CD4-positive, alpha-beta T cell treated with Interleukin-17A for 4 hours (primary cell): Measurements from ENCODE around the gene SPRR4.
"Not testable (repeated sequence)": the region's sequence is repeated elsewhere in the genome, so short reads cannot be mapped to it uniquely, and the experiment has no call there.

ENCODE experiments used
- DNase-seq: peaks from one replicate; pipeline ENCODE4 v3.0.0-alpha.2; 2020; ENCODE audit warnings: mixed read lengths

SPRR4 gene

GRCh38 chr1:152967201-152967600, 3.2 kb upstream of the SPRR4 start:
- no peak for DNase-seq

GRCh38 chr1:152968248-152968647, 2.2 kb upstream of the SPRR4 start:
- DNase-seq, result no peak

GRCh38 chr1:152969036-152969435, 1.4 kb upstream of the SPRR4 start:
- DNase-seq, result no peak

GRCh38 chr1:152972196-152972886, 1.9 kb downstream of the SPRR4 start:
- DNase-seq, result no peak

- no peak for DNase-seq
Measured at GRCh38 chr1:152976688-152977087, 6.2 kb downstream of the SPRR4 start.

GRCh38 chr1:152977614-152978013, 7.2 kb downstream of the SPRR4 start:
- no peak for DNase-seq

GRCh38 chr1:152980676-152981075, 10.2 kb downstream of the SPRR4 start:
- no peak for DNase-seq

- no peak for DNase-seq
Measured at GRCh38 chr1:152981146-152981871, 10.9 kb downstream of the SPRR4 start.

- no peak for DNase-seq
Measured at GRCh38 chr1:152982076-152982475, 11.6 kb downstream of the SPRR4 start.

- DNase-seq, result no peak
Measured at GRCh38 chr1:152983234-152983633, 12.8 kb downstream of the SPRR4 start.

GRCh38 chr1:152983743-152984142, 13.3 kb downstream of the SPRR4 start, which contains the start of gene SPRR1A:
SPRR1A (plus strand) TSS chr1:152984081; CDS start chr1:152985231, 1,150 bp downstream.
- no peak for DNase-seq

- DNase-seq, result no peak
Measured at GRCh38 chr1:152986578-152986977, 16.1 kb downstream of the SPRR4 start.

GRCh38 chr1:152993186-152993585, 22.7 kb downstream of the SPRR4 start:
- DNase-seq, result no peak

- no peak for DNase-seq
Measured at GRCh38 chr1:152995842-152996241, 25.4 kb downstream of the SPRR4 start.

- no peak for DNase-seq
Measured at GRCh38 chr1:152996633-152997400, 26.4 kb downstream of the SPRR4 start.

GRCh38 chr1:152997901-152998300, 27.5 kb downstream of the SPRR4 start:
- DNase-seq, result no peak

- no peak for DNase-seq
Measured at GRCh38 chr1:152998476-152998875, 28.0 kb downstream of the SPRR4 start.

- DNase-seq, result no peak
Measured at GRCh38 chr1:152999818-153000217, 29.4 kb downstream of the SPRR4 start.

- no peak for DNase-seq
Measured at GRCh38 chr1:153000294-153000693, 29.8 kb downstream of the SPRR4 start.

GRCh38 chr1:153001382-153001781, 30.9 kb downstream of the SPRR4 start, which contains the start of gene SPRR3:
SPRR3 (plus strand) TSS chr1:153001749; CDS start chr1:153003021, 1,272 bp downstream.
- DNase-seq, result no peak

- DNase-seq, result not testable (repeated sequence)
Measured at GRCh38 chr1:153011235-153011758, 40.8 kb downstream of the SPRR4 start.

GRCh38 chr1:153021829-153022228, 51.4 kb downstream of the SPRR4 start:
- not testable (repeated sequence) for DNase-seq
